HepG2 (cell line): Measurements from ENCODE around the gene CTSW.

Experiments
- BHLHE40 ChIP-seq: IDR thresholded peaks from 2 replicates; pipeline ENCODE4 v1.6.1; 2011; ENCODE audit warnings: low read length, improper control_type of control experiment
- CENPT ChIP-seq: sonication (generic); formaldehyde crosslinking; IDR thresholded peaks from 2 replicates; pipeline ENCODE4 v1.8.0; 2022; ENCODE audit warnings: low read depth, mild to moderate bottlenecking, moderate library complexity, missing genetic modification reagents
- EP300 ChIP-seq, 3 experiments: sonication (generic) in 1 of 3; formaldehyde crosslinking in 1 of 3; IDR thresholded peaks; 2 replicates each; pipeline versions ENCODE4 v1.5.1 to v1.6.1; 2011 to 2020; ENCODE audit warnings: low read depth in 2 of 3, low read length in 2 of 3, borderline replicate concordance in 1 of 3, improper control_type of control experiment in 1 of 3, mild to moderate bottlenecking in 1 of 3, missing genetic modification reagents in 1 of 3, moderate library complexity in 1 of 3
- PHF8 ChIP-seq: sonication (generic); formaldehyde crosslinking; IDR thresholded peaks from 2 replicates; pipeline ENCODE4 v1.5.0; 2020; ENCODE audit warnings: missing genetic modification reagents
- RBFOX2 ChIP-seq: fragments of 200-400 bp; formaldehyde crosslinking; IDR thresholded peaks from 2 replicates; pipeline ENCODE4 v1.6.1; 2017; ENCODE audit warnings: low read depth, mild to moderate bottlenecking, low read length
- SOX13 ChIP-seq, 3 experiments: fragments of 450-650 bp in 1 of 3; sonication (generic) in 1 of 3; formaldehyde crosslinking in 1 of 3; IDR thresholded peaks in 2 of 3; conservative IDR thresholded peaks in 1 of 3; 2 replicates each; pipeline versions ENCODE4 v1.5.0 to v1.6.1; 2016 to 2020; ENCODE audit warnings: antibody characterized with exemption in 1 of 3, mild to moderate bottlenecking in 1 of 3, missing compliant biosample characterization in 1 of 3, missing genetic modification reagents in 1 of 3, moderate library complexity in 1 of 3
- ZNF460 ChIP-seq: sonication (generic); formaldehyde crosslinking; IDR thresholded peaks from 2 replicates; pipeline ENCODE4 v1.5.1; 2020; ENCODE audit warnings: missing genetic modification reagents, mild to moderate bottlenecking, borderline replicate concordance
- TF ChIP-seq, protein P1 (sequence below): sonication (generic); formaldehyde crosslinking; IDR thresholded peaks from 2 replicates; pipeline ENCODE4 v1.5.0; 2020; ENCODE audit warnings: mild to moderate bottlenecking, missing genetic modification reagents, moderate library complexity

DNA sequence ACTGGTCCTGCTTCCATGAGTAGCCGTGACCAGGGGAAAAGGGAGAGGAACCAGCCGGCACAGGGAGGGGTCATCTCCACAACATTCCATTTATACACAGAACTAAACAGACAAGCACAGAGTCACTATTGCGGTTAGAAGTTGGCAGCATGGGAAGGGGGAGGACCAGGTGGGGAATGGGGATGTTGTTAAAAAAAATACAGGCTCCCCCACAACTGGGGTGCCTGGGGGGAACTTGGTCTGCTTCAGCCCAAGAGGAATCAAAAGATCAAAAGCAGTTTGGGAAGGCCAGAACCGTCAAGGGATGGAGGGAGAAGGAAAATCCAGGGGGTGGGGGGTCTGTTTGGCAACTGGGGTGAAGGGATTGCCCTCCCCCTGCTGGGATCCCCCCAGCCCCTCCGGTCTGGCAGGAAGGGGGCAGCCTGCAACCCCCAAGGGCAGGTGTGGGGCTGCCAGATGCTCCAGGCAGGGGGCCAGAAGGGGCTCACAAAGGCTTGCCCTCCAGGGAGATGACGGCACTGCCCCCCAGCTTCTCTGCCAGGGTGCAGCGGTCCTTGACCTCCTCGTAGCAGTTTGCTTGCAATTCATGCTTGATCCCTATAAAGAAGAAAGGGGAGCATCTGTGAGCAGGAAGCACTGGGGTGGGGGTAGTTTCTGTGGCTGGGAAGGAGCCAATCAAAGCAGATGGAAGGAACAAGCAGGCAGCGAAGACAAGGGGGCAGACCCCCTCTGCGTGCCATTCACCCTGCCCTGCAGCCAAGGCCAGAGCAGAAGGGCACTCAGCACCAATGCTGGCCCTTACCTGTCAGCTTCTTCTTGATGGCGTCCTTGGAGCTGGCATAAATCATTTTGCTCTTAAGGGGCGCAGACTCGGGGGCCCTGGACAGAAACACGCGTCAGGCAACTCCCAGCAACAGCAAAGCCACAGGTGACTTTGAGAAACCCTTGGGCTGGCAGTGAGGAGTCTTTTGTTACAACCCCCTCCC is 24.5 kb upstream of the CTSW start:
- TF ChIP-seq, protein P1, sequence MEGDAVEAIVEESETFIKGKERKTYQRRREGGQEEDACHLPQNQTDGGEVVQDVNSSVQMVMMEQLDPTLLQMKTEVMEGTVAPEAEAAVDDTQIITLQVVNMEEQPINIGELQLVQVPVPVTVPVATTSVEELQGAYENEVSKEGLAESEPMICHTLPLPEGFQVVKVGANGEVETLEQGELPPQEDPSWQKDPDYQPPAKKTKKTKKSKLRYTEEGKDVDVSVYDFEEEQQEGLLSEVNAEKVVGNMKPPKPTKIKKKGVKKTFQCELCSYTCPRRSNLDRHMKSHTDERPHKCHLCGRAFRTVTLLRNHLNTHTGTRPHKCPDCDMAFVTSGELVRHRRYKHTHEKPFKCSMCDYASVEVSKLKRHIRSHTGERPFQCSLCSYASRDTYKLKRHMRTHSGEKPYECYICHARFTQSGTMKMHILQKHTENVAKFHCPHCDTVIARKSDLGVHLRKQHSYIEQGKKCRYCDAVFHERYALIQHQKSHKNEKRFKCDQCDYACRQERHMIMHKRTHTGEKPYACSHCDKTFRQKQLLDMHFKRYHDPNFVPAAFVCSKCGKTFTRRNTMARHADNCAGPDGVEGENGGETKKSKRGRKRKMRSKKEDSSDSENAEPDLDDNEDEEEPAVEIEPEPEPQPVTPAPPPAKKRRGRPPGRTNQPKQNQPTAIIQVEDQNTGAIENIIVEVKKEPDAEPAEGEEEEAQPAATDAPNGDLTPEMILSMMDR (CRISPR knock-in tag) = no peak
- TF ChIP-seq SOX13 (IDR thresholded peaks at IDR 0.05) (no peak), SOX13 (CRISPR knock-in tag; conservative IDR thresholded peaks at IDR 0.05 in 1 of 2, IDR thresholded peaks at IDR 0.05 in 1 of 2) (no peak), BHLHE40 (no peak), ZNF460 (no peak), CENPT (CRISPR knock-in tag) (no peak), EP300 (IDR thresholded peaks at IDR 0.05; ENCODE audit: low read depth in 2 of 2, low read length in 2 of 2) (no peak), EP300 (CRISPR knock-in tag; IDR thresholded peaks at IDR 0.05; ENCODE audit: borderline replicate concordance) (no peak), PHF8 (CRISPR knock-in tag) (no peak), RBFOX2 (no peak)
